Tibial artery (tissue), 4 donors: ENCODE measurements around the gene PLCB2.

Source experiments
- DNase-seq, 2 donors: peaks; one replicate each; pipeline ENCODE4 v3.0.0-alpha.2; 2019
- H3K27ac ChIP-seq, 2 donors: fragments of 200-600 bp; sonication (generic) in 1 of 2; 1 replicate in 1 of 2; 2 replicates in 1 of 2; pipeline ENCODE4 v1.5.1; 2018 to 2019; ENCODE audit warnings: mild to moderate bottlenecking in 1 of 2
- H3K27me3 ChIP-seq, 2 donors: fragments of 200-600 bp; sonication (generic) in 1 of 2; one replicate each; pipeline versions ENCODE4 v1.5.1 to v1.6.0; 2016 to 2019
- H3K36me3 ChIP-seq, 3 donors: fragments of 200-600 bp; sonication (generic) in 2 of 3; one replicate each; pipeline ENCODE4 v1.5.1; 2016 to 2019; ENCODE audit warnings: mild to moderate bottlenecking in 2 of 3
- H3K4me1 ChIP-seq, 4 donors: fragments of 200-600 bp; sonication (generic) in 2 of 4; 1 replicate in 3 of 4; 2 replicates in 1 of 4; pipeline ENCODE4 v1.5.1; 2016 to 2019
- H3K4me3 ChIP-seq, 2 donors: fragments of 200-600 bp; sonication (generic) in 1 of 2; 1 replicate in 1 of 2; 2 replicates in 1 of 2; pipeline ENCODE4 v1.5.1; 2018 to 2019; ENCODE audit warnings: mild to moderate bottlenecking in 2 of 2
- H3K9me3 ChIP-seq, 3 donors: fragments of 200-600 bp; sonication (generic) in 1 of 3; one replicate each; pipeline ENCODE4 v1.5.1; 2016 to 2019
- CTCF ChIP-seq, 2 experiments: fragments of 200-600 bp in 1 of 2; fragments of 450-650 bp in 1 of 2; IDR thresholded peaks; one replicate each; pipeline ENCODE4 v1.5.1; 2017 to 2019; ENCODE audit warnings: antibody characterized with exemption in 2 of 2, mild to moderate bottlenecking in 1 of 2, moderate library complexity in 1 of 2
- intact Hi-C: fragments of 100-400 bp; cut with DNase I; formaldehyde crosslinking; loops from one replicate; pipeline ENCODE4 v1.15.0; 2023; ENCODE audit warnings: low total_unique reads

The PLCB2 gene

GRCh38 chr15:40287968-40288367 is 19.8 kb downstream of the PLCB2 start:
- Histone ChIP-seq H3K27ac (no peak overlapping the region), H3K27me3 (peaks cover 1 to 35% of the 10 kb centered on the region in 2 donors)
- intact Hi-C loops: loop anchor here (10.0 kb wide), 1 partner anchor 77 kb away; no protein-coding TSS in a partner anchor

GRCh38 chr15:40287505-40287904 is 20.2 kb downstream of the PLCB2 start:
- Histone ChIP-seq H3K27ac (no peak overlapping the region), H3K36me3 (no peaks in the 10 kb centered on the region), H3K4me1 (peaks cover 0 to 26% (median 20%) of the 10 kb centered on the region in 4 donors), H3K27me3 (peaks cover 6 to 40% of the 10 kb centered on the region in 2 donors), H3K4me3 (no peak overlapping the region), H3K9me3 (no peaks in the 10 kb centered on the region)
- no peak for TF ChIP-seq CTCF (IDR thresholded peaks at IDR 0.05)
- intact Hi-C loops: loop anchor here (10.0 kb wide), 1 partner anchor 77 kb away; no protein-coding TSS in a partner anchor
- DNase-seq: no peak

More at GRCh38 chr15:40287968-40288367, 19.8 kb downstream of the PLCB2 start:
- no peak for TF ChIP-seq CTCF (IDR thresholded peaks at IDR 0.05)
- Histone ChIP-seq H3K4me3 (no peak overlapping the region), H3K36me3 (no peaks in the 10 kb centered on the region), H3K4me1 (peaks cover 0 to 22% (median 15%) of the 10 kb centered on the region in 4 donors), H3K9me3 (no peaks in the 10 kb centered on the region)
- DNase-seq: no peak

- Histone ChIP-seq H3K4me3 (no peak overlapping the region), H3K9me3 (no peaks in the 10 kb centered on the region), H3K4me1 (peaks cover 0 to 33% (median 27%) of the 10 kb centered on the region in 4 donors), H3K36me3 (no peaks in the 10 kb centered on the region), H3K27me3 (peaks cover 6 to 41% of the 10 kb centered on the region in 2 donors), H3K27ac (no peak overlapping the region)
- DNase-seq: no peak
- intact Hi-C loops: loop anchor here (10.0 kb wide), 1 partner anchor 78 kb away; no protein-coding TSS in a partner anchor
- no peak for TF ChIP-seq CTCF (IDR thresholded peaks at IDR 0.05)
Observed at GRCh38 chr15:40286794-40287193, 20.9 kb downstream of the PLCB2 start.

GRCh38 chr15:40286061-40286532 is 21.6 kb downstream of the PLCB2 start:
- intact Hi-C loops: loop anchor here (10.0 kb wide), 1 partner anchor 79 kb away; no protein-coding TSS in a partner anchor
- no peaks in the 10 kb centered on the region for H3K36me3 ChIP-seq
- H3K27ac ChIP-seq: no peak overlapping the region
- DNase-seq: no peak
- no peak overlapping the region for H3K4me3 ChIP-seq
- H3K4me1 ChIP-seq: peaks cover 0 to 34% (median 27%) of the 10 kb centered on the region in 4 donors
- peaks cover 6 to 48% of the 10 kb centered on the region in 2 donors for H3K27me3 ChIP-seq
- no peak for TF ChIP-seq CTCF (IDR thresholded peaks at IDR 0.05)
- H3K9me3 ChIP-seq: no peaks in the 10 kb centered on the region

GRCh38 chr15:40285554-40286011 is 22.2 kb downstream of the PLCB2 start:
- Histone ChIP-seq H3K27me3 (peaks cover 6 to 53% of the 10 kb centered on the region in 2 donors), H3K4me3 (no peak overlapping the region), H3K4me1 (peaks cover 0 to 29% (median 23%) of the 10 kb centered on the region in 4 donors), H3K36me3 (no peaks in the 10 kb centered on the region), H3K27ac (no peak overlapping the region), H3K9me3 (no peaks in the 10 kb centered on the region)
- intact Hi-C loops: loop anchor here (10.0 kb wide), 1 partner anchor 79 kb away; no protein-coding TSS in a partner anchor
- no peak for TF ChIP-seq CTCF (IDR thresholded peaks at IDR 0.05)
- DNase-seq: no peak
